GM12878 (cell line): ENCODE data around the gene SCNM1.

ENCODE experiments used
- EP300 ChIP-seq, 2 experiments: fragments of 150-350 bp in 1 of 2; IDR thresholded peaks; 2 replicates each; pipeline ENCODE4 v1.6.1; 2011 to 2012; ENCODE audit warnings: low read depth in 2 of 2, low read length in 2 of 2, borderline replicate concordance in 1 of 2, improper control_type of control experiment in 1 of 2, inconsistent platforms in 1 of 2; ENCODE audit not compliant: control insufficient read depth in 1 of 2
- FOXM1 ChIP-seq: IDR thresholded peaks from 2 replicates; pipeline ENCODE4 v1.6.1; 2012; ENCODE audit warnings: low read depth, mild to moderate bottlenecking, inconsistent platforms, low read length, moderate library complexity
- JUND ChIP-seq: IDR thresholded peaks from 2 replicates; pipeline ENCODE4 v1.6.1; 2012; ENCODE audit warnings: low read depth, mild to moderate bottlenecking, low read length, improper control_type of control experiment, moderate library complexity
- POLR2AphosphoS5 ChIP-seq: IDR thresholded peaks from 2 replicates; pipeline ENCODE4 v1.6.1; 2011; ENCODE audit warnings: mild to moderate bottlenecking, low read length, inconsistent platforms
- RAD21 ChIP-seq: IDR thresholded peaks from 2 replicates; pipeline ENCODE4 v1.6.1; 2011; ENCODE audit warnings: mild to moderate bottlenecking, low read depth, low read length, moderate library complexity; ENCODE audit not compliant: insufficient read depth
- SIN3A ChIP-seq: IDR thresholded peaks from 2 replicates; pipeline ENCODE4 v1.6.1; 2012; ENCODE audit warnings: low read depth, low read length, improper control_type of control experiment
- SP1 ChIP-seq: IDR thresholded peaks from one replicate; pipeline ENCODE4 v1.6.1; 2011; ENCODE audit warnings: low read depth, low read length
- SPI1 ChIP-seq: IDR thresholded peaks from 2 replicates; pipeline ENCODE4 v1.6.1; 2011; ENCODE audit warnings: low read depth, mild to moderate bottlenecking, low read length, moderate library complexity, borderline replicate concordance; ENCODE audit not compliant: insufficient read depth
- ZNF207 ChIP-seq: fragments of 450-650 bp; IDR thresholded peaks from 2 replicates; pipeline ENCODE4 v1.6.1; 2014; ENCODE audit warnings: antibody characterized with exemption, mild to moderate bottlenecking, borderline replicate concordance
- ZNF274 ChIP-seq: IDR thresholded peaks from one replicate; pipeline ENCODE4 v1.8.0; 2011; ENCODE audit not compliant: insufficient read length, insufficient read depth
- TF ChIP-seq, protein P1 (sequence below), 3 experiments: IDR thresholded peaks in 2 of 3; conservative IDR thresholded peaks in 1 of 3; 2 replicates each; pipeline ENCODE4 v1.5.1; 2011; ENCODE audit warnings: low read depth in 3 of 3, low read length in 3 of 3, mild to moderate bottlenecking in 3 of 3, control low read depth in 2 of 3, moderate library complexity in 2 of 3, inconsistent platforms in 1 of 3, mixed read lengths in 1 of 3; ENCODE audit not compliant: control insufficient read depth in 2 of 3, insufficient read depth in 1 of 3; ENCODE audit errors: extremely low read depth in 1 of 3
- TF ChIP-seq, protein P2 (sequence below): fragments of 450-650 bp; formaldehyde crosslinking; IDR thresholded peaks from 2 replicates; pipeline ENCODE4 v1.5.0; 2022; ENCODE audit warnings: mild to moderate bottlenecking, missing genetic modification characterization
- TF ChIP-seq, protein P3 (sequence below): IDR thresholded peaks from 2 replicates; pipeline ENCODE4 v1.6.1; 2011; ENCODE audit warnings: low read depth, low read length, improper control_type of control experiment, borderline replicate concordance

DNA sequence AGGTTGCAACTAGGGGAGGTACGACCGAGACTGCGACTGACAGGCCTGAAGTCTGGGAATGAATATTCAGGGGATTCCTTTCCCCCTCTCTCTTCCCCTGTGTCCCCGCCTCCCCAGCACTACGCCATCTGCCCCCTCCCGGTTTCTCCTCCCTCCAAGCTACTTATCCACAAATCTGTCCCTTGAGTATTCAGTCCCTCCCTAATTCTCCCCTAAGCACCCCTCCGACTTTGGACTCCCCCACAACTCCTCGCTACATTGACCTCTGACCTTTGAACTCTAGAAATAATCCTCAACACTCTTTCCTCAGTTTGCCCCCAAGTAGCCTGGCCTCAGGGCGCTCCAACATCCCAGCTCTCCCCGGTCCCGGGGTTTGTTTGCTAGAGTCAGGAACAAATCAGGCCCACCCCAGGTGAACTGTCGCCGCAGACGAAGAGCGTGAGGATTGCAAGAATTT, 635 bp upstream of the SCNM1 start:
- TF ChIP-seq, protein P1, sequence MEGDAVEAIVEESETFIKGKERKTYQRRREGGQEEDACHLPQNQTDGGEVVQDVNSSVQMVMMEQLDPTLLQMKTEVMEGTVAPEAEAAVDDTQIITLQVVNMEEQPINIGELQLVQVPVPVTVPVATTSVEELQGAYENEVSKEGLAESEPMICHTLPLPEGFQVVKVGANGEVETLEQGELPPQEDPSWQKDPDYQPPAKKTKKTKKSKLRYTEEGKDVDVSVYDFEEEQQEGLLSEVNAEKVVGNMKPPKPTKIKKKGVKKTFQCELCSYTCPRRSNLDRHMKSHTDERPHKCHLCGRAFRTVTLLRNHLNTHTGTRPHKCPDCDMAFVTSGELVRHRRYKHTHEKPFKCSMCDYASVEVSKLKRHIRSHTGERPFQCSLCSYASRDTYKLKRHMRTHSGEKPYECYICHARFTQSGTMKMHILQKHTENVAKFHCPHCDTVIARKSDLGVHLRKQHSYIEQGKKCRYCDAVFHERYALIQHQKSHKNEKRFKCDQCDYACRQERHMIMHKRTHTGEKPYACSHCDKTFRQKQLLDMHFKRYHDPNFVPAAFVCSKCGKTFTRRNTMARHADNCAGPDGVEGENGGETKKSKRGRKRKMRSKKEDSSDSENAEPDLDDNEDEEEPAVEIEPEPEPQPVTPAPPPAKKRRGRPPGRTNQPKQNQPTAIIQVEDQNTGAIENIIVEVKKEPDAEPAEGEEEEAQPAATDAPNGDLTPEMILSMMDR (IDR thresholded peaks at IDR 0.05 in 2 of 3, conservative IDR thresholded peaks at IDR 0.05 in 1 of 3; ENCODE audit: control insufficient read depth in 2 of 3, extremely low read depth in 1 of 3, insufficient read depth in 1 of 3, low read depth in 3 of 3, low read length in 3 of 3): no peak
- TF ChIP-seq FOXM1 (no peak), SP1 (no peak), EP300 (IDR thresholded peaks at IDR 0.05; ENCODE audit: borderline replicate concordance in 1 of 2, control insufficient read depth in 1 of 2, low read depth in 2 of 2, low read length in 2 of 2) (no peak), ZNF207 (no peak), POLR2AphosphoS5 (no peak), JUND (no peak), SIN3A (0 out of 2 replicates have a peak, but pooled peaks have one; percentile 18), RAD21 (no peak), SPI1 (no peak), ZNF274 (no peak)
- TF ChIP-seq, protein P2, sequence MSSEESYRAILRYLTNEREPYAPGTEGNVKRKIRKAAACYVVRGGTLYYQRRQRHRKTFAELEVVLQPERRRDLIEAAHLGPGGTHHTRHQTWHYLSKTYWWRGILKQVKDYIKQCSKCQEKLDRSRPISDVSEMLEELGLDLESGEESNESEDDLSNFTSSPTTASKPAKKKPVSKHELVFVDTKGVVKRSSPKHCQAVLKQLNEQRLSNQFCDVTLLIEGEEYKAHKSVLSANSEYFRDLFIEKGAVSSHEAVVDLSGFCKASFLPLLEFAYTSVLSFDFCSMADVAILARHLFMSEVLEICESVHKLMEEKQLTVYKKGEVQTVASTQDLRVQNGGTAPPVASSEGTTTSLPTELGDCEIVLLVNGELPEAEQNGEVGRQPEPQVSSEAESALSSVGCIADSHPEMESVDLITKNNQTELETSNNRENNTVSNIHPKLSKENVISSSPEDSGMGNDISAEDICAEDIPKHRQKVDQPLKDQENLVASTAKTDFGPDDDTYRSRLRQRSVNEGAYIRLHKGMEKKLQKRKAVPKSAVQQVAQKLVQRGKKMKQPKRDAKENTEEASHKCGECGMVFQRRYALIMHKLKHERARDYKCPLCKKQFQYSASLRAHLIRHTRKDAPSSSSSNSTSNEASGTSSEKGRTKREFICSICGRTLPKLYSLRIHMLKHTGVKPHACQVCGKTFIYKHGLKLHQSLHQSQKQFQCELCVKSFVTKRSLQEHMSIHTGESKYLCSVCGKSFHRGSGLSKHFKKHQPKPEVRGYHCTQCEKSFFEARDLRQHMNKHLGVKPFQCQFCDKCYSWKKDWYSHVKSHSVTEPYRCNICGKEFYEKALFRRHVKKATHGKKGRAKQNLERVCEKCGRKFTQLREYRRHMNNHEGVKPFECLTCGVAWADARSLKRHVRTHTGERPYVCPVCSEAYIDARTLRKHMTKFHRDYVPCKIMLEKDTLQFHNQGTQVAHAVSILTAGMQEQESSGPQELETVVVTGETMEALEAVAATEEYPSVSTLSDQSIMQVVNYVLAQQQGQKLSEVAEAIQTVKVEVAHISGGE (CRISPR knock-in tag): no peak
- TF ChIP-seq, protein P3, sequence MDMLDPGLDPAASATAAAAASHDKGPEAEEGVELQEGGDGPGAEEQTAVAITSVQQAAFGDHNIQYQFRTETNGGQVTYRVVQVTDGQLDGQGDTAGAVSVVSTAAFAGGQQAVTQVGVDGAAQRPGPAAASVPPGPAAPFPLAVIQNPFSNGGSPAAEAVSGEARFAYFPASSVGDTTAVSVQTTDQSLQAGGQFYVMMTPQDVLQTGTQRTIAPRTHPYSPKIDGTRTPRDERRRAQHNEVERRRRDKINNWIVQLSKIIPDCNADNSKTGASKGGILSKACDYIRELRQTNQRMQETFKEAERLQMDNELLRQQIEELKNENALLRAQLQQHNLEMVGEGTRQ: no peak
